CD4-positive, alpha-beta memory T cell (primary cell): ENCODE measurements around the gene AKAP8. TPM values are rescaled to one million over a fixed set of nuclear protein-coding genes. Genes with fewer than 3 reads are reported as not detected.

Experiments used
- CTCF ChIA-PET: fragments of 350-600 bp; sonication (Branson Sonifier 250); formaldehyde crosslinking; loops from one replicate; lab custom pipeline; 2021; ENCODE audit warnings: inconsistent platforms; ENCODE audit not compliant: partially characterized antibody; lab: Charles Lee
- POLR2A ChIA-PET: fragments of 350-600 bp; sonication (Branson Sonifier 250); formaldehyde crosslinking; loops from one replicate; lab custom pipeline; 2021; ENCODE audit not compliant: partially characterized antibody; lab: Charles Lee
- DNase-seq, 5 donors: peaks; one replicate each; pipeline versions ENCODE4 v3.0.0 to v3.0.0-alpha.2; 2020 to 2022; ENCODE audit warnings: mixed read lengths in 1 of 5
- H3K27ac ChIP-seq: one replicate; pipeline ENCODE4 v1.7.0; 2013; ENCODE audit warnings: low read depth, low read length
- H3K27me3 ChIP-seq: 2 replicates; pipeline ENCODE4 v1.7.0; 2013; ENCODE audit warnings: mild to moderate bottlenecking, low read length, moderate library complexity; ENCODE audit not compliant: insufficient read depth
- H3K36me3 ChIP-seq: 2 replicates; pipeline ENCODE4 v1.7.0; 2013; ENCODE audit warnings: mild to moderate bottlenecking, low read length, moderate library complexity; ENCODE audit not compliant: insufficient read depth
- H3K4me1 ChIP-seq: 2 replicates; pipeline ENCODE4 v1.7.0; 2013; ENCODE audit warnings: mild to moderate bottlenecking, low read length, moderate library complexity; ENCODE audit not compliant: insufficient read depth
- H3K4me3 ChIP-seq, 2 donors: one replicate each; pipeline ENCODE4 v1.7.0; 2013; ENCODE audit warnings: low read length in 2 of 2, mild to moderate bottlenecking in 1 of 2
- H3K9me3 ChIP-seq, 2 donors: one replicate each; pipeline ENCODE4 v1.7.0; 2013; ENCODE audit warnings: low read length in 2 of 2, control low read depth in 1 of 2; ENCODE audit not compliant: control insufficient read depth in 1 of 2
- H3K27ac Mint-ChIP-seq, 7 donors: one replicate each; pipeline ENCODE4 v1.8.0; 2020 to 2021; ENCODE audit warnings: mixed read lengths in 7 of 7, mild to moderate bottlenecking in 6 of 7, inconsistent platforms in 3 of 7, moderate library complexity in 3 of 7
- H3K27me3 Mint-ChIP-seq, 2 donors: one replicate each; pipeline ENCODE4 v1.8.0; 2020 to 2021; ENCODE audit warnings: mixed read lengths in 2 of 2
- H3K36me3 Mint-ChIP-seq, 2 donors: one replicate each; pipeline ENCODE4 v1.8.0; 2020 to 2021; ENCODE audit warnings: mixed read lengths in 2 of 2, inconsistent platforms in 1 of 2, mild to moderate bottlenecking in 1 of 2
- H3K4me1 Mint-ChIP-seq, 4 donors: one replicate each; pipeline ENCODE4 v1.8.0; 2020 to 2021; ENCODE audit warnings: mixed read lengths in 4 of 4, mild to moderate bottlenecking in 1 of 4
- H3K4me3 Mint-ChIP-seq, 8 donors: one replicate each; pipeline ENCODE4 v1.8.0; 2020 to 2021; ENCODE audit warnings: mixed read lengths in 8 of 8, mild to moderate bottlenecking in 7 of 8, moderate library complexity in 6 of 8, inconsistent platforms in 3 of 8
- H3K9me3 Mint-ChIP-seq, 8 donors: one replicate each; pipeline ENCODE4 v1.8.0; 2020 to 2021; ENCODE audit warnings: mixed read lengths in 8 of 8, mild to moderate bottlenecking in 5 of 8, inconsistent platforms in 3 of 8, moderate library complexity in 1 of 8
- intact Hi-C: fragments of 100-400 bp; cut with micrococcal nuclease; formaldehyde crosslinking; loops from one replicate; pipeline ENCODE4 v1.15.1; 2023
- polyA plus RNA-seq, 2 donors: library from polyadenylated mRNA; unstranded; fragments of 300-500 nt; fragmentation: Illumina TruSeq; gene quantifications; one replicate each; pipeline ENCODE4 v1.2.3, GENCODE V29; 2021
- total RNA-seq, 2 experiments: library from RNA; stranded (reverse); gene quantifications; one replicate each; pipeline ENCODE4 v1.2.3, GENCODE V29; 2021

The AKAP8 gene
- total and polyA plus RNA-seq, 4 experiments from 2014 or later: 10.8 to 71.5 (median 46.7) TPM

DNA sequence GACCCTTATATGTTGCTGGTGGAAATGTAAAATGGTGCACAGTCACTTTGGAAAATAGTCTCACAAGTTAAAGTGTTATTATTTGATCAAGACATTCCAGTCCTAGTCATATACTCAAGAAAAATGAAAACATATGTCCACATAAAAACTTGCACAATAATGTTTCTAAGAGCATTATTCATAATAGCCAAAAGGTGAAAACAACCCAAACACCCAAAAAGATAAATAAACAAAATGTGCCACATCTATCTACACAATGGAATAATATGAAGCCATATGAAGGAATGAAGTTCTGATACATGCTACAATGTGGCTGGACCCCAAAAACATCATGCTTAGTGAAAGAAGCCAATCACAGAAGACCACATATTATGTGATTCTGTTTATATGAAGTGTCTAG, 14.4 kb upstream of the AKAP8 start:
- Mint-ChIP-seq H3K27ac (peak overlapping the region in 1 of 7 donors; percentile 37), H3K27me3 (no peaks in the 10 kb centered on the region), H3K9me3 (no peaks in the 10 kb centered on the region), H3K4me3 (no peak overlapping the region), H3K4me1 (peaks cover 9 to 12% (median 12%) of the 10 kb centered on the region in 4 donors), H3K36me3 (peaks cover 40 to 58% of the 10 kb centered on the region in 2 donors)
- DNase-seq: no peak
- H3K4me1 ChIP-seq: no peaks in the 10 kb centered on the region
- POLR2A ChIA-PET: interaction anchor here (0.7 kb wide), 1 partner anchor 10 kb away, joined by 3 read pairs; no protein-coding TSS in a partner anchor
- CTCF ChIA-PET: no interaction called here
- intact Hi-C loops: no loop called here
- no peak overlapping the region for H3K27ac ChIP-seq
- H3K27me3 ChIP-seq: no peaks in the 10 kb centered on the region
- no peaks in the 10 kb centered on the region for H3K9me3 ChIP-seq
- peaks cover 43% of the 10 kb centered on the region for H3K36me3 ChIP-seq
- no peak overlapping the region for H3K4me3 ChIP-seq

DNA sequence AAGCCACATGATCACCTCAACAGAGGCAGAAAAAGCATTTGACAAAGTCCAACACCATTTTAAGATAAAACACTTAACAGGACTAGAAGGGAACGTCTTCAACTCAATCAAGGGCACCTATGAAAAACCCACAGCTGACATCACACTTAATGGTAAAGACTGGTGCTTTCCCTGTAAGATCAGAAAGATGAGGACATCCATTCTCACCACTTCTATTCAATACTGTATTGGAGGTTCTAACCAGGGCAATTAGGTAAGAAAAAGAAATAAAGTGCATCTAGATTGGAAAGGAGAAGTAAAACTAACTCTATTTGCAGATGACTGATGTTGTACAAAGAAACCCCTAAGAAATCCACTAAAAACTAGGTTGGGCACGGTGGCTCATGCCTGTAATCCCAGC, 11.2 kb upstream of the AKAP8 start:
- ChIA-PET CTCF (no interaction called here), POLR2A (interaction anchor here (1.1 to 2.5 kb wide), 2 partner anchors 12 to 58 kb away, joined by 3 to 11 read pairs; partner anchors contain the start of gene AKAP8)
- intact Hi-C loops: no loop called here
- Mint-ChIP-seq H3K9me3 (no peaks in the 10 kb centered on the region), H3K4me3 (no peak overlapping the region), H3K36me3 (peaks cover 18 to 35% of the 10 kb centered on the region in 2 donors), H3K27me3 (no peaks in the 10 kb centered on the region), H3K4me1 (peaks cover 5 to 12% (median 8%) of the 10 kb centered on the region in 4 donors), H3K27ac (peak overlapping the region in 1 of 7 donors; percentile 55)
- no peak overlapping the region for H3K27ac ChIP-seq
- H3K27me3 ChIP-seq: no peaks in the 10 kb centered on the region
- no peaks in the 10 kb centered on the region for H3K4me1 ChIP-seq
- H3K9me3 ChIP-seq: no peaks in the 10 kb centered on the region
- DNase-seq: no peak
- no peak overlapping the region for H3K4me3 ChIP-seq
- peaks cover 22% of the 10 kb centered on the region for H3K36me3 ChIP-seq

DNA sequence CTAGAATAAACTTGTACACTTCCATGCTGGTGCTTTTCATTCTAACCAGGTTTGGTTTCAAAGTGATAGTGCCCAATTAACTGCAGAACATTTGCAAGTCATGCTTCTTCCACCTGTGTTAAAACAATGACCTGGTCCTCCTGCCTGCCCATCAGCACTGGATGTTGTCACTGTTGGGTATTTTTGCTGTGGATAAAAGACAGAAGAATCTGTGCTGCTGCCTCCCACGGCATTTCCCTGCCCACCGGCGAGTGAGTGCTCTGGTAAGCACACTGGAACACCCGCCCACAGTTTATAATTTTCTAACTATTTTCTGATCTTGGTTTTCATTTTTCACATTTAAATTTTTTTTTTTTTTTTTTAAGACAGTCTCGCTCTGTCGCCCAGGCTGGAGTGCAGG, 2.3 kb upstream of the AKAP8 start:
- Histone ChIP-seq H3K4me3 (no peak overlapping the region), H3K9me3 (no peaks in the 10 kb centered on the region), H3K27me3 (no peaks in the 10 kb centered on the region), H3K4me1 (peaks cover 18% of the 10 kb centered on the region), H3K27ac (no peak overlapping the region), H3K36me3 (peaks cover under 1% of the 10 kb centered on the region)
- H3K27me3 Mint-ChIP-seq: no peaks in the 10 kb centered on the region
- peak overlapping the region in 3 of 8 donors; percentile 22 to 92 (median 33) for H3K4me3 Mint-ChIP-seq
- ChIA-PET POLR2A (no interaction called here), CTCF (no interaction called here)
- H3K4me1 Mint-ChIP-seq: peaks cover 18 to 34% (median 26%) of the 10 kb centered on the region in 4 donors
- intact Hi-C loops: no loop called here
- DNase-seq: no peak
- H3K27ac Mint-ChIP-seq: peak overlapping the region in 5 of 7 donors; percentile 36 to 99 (median 82)
- H3K9me3 Mint-ChIP-seq: peaks cover 0 to 5% (median 0%) of the 10 kb centered on the region in 8 donors
- H3K36me3 Mint-ChIP-seq: peaks cover 0 to 16% of the 10 kb centered on the region in 2 donors

- H3K27ac Mint-ChIP-seq: peak overlapping the region in 6 of 7 donors; percentile 32 to 99 (median 85)
- H3K9me3 Mint-ChIP-seq: peaks cover 0 to 5% (median 0%) of the 10 kb centered on the region in 8 donors
- intact Hi-C loops: no loop called here
- peak overlapping the region; percentile 22 to 99 (median 82) for H3K4me3 Mint-ChIP-seq
- ChIA-PET POLR2A (no interaction called here), CTCF (no interaction called here)
- H3K27ac ChIP-seq: no peak overlapping the region
- H3K9me3 ChIP-seq: no peaks in the 10 kb centered on the region
- H3K27me3 Mint-ChIP-seq: no peaks in the 10 kb centered on the region
- H3K4me3 ChIP-seq: no peak overlapping the region
- peaks cover 0 to 19% of the 10 kb centered on the region in 2 donors for H3K36me3 Mint-ChIP-seq
- peaks cover 22% of the 10 kb centered on the region for H3K4me1 ChIP-seq
- no peaks in the 10 kb centered on the region for H3K36me3 ChIP-seq
- no peak for DNase-seq
- H3K27me3 ChIP-seq: no peaks in the 10 kb centered on the region
- peaks cover 21 to 38% (median 30%) of the 10 kb centered on the region in 4 donors for H3K4me1 Mint-ChIP-seq
Measured at GRCh38 chr19:15381429-15381828, 1.8 kb upstream of the AKAP8 start.

- peak overlapping the region; percentile 36 to 100 for H3K4me3 ChIP-seq
- Mint-ChIP-seq H3K9me3 (peaks cover 0 to 5% (median 0%) of the 10 kb centered on the region in 8 donors), H3K36me3 (peaks cover 0 to 21% of the 10 kb centered on the region in 2 donors), H3K4me1 (peaks cover 24 to 41% (median 33%) of the 10 kb centered on the region in 4 donors), H3K27ac (peak overlapping the region; percentile 87 to 100 (median 99)), H3K27me3 (no peaks in the 10 kb centered on the region), H3K4me3 (peak overlapping the region; percentile 98 to 100 (median 100))
- H3K27me3 ChIP-seq: no peaks in the 10 kb centered on the region
- intact Hi-C loops: loop anchor here (1.0 to 5.0 kb wide), 6 partner anchors 39 to 457 kb away; partner anchors contain the start of gene RASAL3
- no peaks in the 10 kb centered on the region for H3K9me3 ChIP-seq
- ChIA-PET POLR2A (interaction anchor here (0.6 to 6.1 kb wide), 31 partner anchors 7 to 950 kb away, joined by 3 to 168 read pairs (median 7); partner anchors contain the start of genes AKAP8L, BRD4, KLF2 and RASAL3), CTCF (interaction anchor here (0.7 to 6.5 kb wide), 8 partner anchors 31 to 180 kb away, joined by 3 to 54 read pairs (median 3); partner anchors contain the start of genes AKAP8L and PGLYRP2)
- DNase-seq: no peak
- peak overlapping the region; percentile 99 for H3K27ac ChIP-seq
- no peaks in the 10 kb centered on the region for H3K36me3 ChIP-seq
- H3K4me1 ChIP-seq: peaks cover 33% of the 10 kb centered on the region
Measured at GRCh38 chr19:15379999-15380647, 536 bp upstream of the AKAP8 start.

DNA sequence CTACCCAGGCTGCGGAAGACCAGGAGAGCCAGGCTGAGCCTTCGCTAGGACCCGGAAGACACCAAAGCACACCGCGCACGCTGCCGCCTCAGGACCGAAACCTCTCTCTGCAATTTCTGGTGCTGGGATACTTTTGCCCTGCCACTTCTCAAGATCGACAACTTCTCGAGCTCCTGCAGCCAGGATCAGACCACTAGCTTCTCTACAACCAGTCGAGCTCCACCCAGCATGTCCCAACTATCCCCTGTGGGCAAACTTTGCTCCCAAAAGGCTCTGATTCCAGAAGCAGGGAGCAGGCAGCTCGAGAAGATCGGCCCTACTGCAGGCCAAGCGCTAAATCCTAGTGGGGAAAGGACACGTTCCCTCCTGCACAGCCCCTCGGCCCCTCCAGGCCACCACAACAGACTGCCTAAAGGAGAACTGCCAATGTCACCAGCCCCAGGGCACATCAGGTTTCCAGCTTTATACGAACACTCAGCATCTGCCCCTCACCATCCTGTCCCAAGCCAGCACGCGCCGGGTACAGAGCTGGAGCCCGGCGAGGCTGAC, 979 bp downstream of the AKAP8 start:
- DNase-seq: peak; percentile 40 to 57 (median 49)
- POLR2A ChIA-PET: interaction anchor here (0.7 to 6.1 kb wide), 36 partner anchors 8 to 689 kb away, joined by 3 to 168 read pairs (median 6); partner anchors contain the start of genes AKAP8L, BRD4, RASAL3 and WIZ
- Mint-ChIP-seq H3K27ac (peak overlapping the region; percentile 95 to 99 (median 96)), H3K4me3 (peak overlapping the region; percentile 93 to 100 (median 99)), H3K9me3 (peaks cover 0 to 5% (median 0%) of the 10 kb centered on the region in 8 donors), H3K36me3 (peaks cover 0 to 32% of the 10 kb centered on the region in 2 donors), H3K27me3 (no peaks in the 10 kb centered on the region), H3K4me1 (peaks cover 25 to 56% (median 34%) of the 10 kb centered on the region in 4 donors)
- H3K4me3 ChIP-seq: peak overlapping the region; percentile 88 to 100
- no peaks in the 10 kb centered on the region for H3K27me3 ChIP-seq
- no peaks in the 10 kb centered on the region for H3K36me3 ChIP-seq
- CTCF ChIA-PET: interaction anchor here (0.9 to 6.5 kb wide), 11 partner anchors 20 to 182 kb away, joined by 3 to 54 read pairs (median 5); partner anchors contain the start of gene AKAP8L
- intact Hi-C loops: loop anchor here (1.0 to 5.0 kb wide), 6 partner anchors 41 to 459 kb away; partner anchors contain the start of gene RASAL3
- peaks cover 38% of the 10 kb centered on the region for H3K4me1 ChIP-seq
- H3K9me3 ChIP-seq: no peaks in the 10 kb centered on the region
- H3K27ac ChIP-seq: peak overlapping the region; percentile 99
